COR-L47 (cell line): Measurements from ENCODE around the gene FASTK.
A peak's percentile ranks its signal among the peaks of the same experiment; 100 is the strongest.

Experiments used
- DNase-seq: peaks from one replicate; lab custom pipeline; 2025; lab: John Stamatoyannopoulos, UW

Gene FASTK

GRCh38 chr7:151063212-151063561, 17.4 kb downstream of the FASTK start:
- DNase-seq = no peak

GRCh38 chr7:151062399-151063211, 18.0 kb downstream of the FASTK start:
- no peak for DNase-seq

DNA sequence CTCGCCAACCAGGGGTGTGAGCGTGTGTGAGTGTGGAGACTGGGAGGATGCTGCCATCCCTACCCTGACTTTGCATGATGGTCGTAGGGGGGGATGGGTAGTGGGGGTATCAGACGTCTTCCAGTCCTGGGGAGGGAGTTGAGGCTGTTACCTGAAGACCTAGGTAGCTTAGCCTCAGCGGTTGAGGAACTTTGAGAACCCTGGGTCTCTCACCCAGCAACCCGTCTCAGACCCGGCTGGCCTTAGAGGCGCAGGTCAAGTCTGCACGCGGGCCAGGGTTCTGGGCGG, 18.6 kb downstream of the FASTK start:
- DNase-seq = no peak

GRCh38 chr7:151061213-151062110, 19.1 kb downstream of the FASTK start:
- DNase-seq = peak; percentile 58

DNA sequence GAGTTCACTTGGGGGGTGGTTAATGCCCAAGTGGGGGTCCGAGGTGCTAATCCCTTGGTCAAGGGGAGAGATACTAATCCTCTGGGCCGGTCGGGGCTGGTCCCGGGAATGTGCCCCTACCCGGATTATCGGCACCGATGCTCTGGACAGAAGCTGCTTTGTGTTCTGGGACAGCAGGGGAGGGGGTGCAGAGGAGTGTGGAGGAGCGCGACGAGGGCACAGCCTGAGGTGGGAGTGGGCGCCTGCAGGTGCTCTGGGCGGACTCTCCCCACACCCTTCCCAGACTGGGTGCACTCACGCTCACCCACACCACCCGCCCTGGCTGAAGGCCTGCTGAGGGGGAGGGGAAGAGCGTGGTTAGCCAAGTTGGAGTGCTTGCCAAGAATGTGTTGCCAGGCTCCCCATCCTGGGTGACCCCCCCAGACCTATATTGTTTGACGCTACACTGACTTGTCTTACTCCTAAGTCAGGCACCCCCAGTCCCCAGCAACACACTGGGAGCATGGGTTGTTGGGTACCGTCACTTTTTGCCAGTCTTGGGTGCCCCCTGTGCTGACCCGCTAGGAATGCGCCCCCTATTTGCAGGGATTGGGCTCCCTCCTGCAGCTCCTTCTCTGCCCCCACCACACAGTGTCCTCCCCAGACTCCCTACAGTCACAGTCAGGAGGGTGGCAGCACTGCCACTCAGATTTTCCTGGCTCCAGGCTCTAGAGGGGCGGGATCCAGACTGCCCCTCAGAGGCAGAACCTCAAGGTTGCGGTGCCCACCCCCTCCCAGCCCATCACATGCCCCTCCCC, 20.0 kb downstream of the FASTK start:
- peak; percentile 65 for DNase-seq

DNA sequence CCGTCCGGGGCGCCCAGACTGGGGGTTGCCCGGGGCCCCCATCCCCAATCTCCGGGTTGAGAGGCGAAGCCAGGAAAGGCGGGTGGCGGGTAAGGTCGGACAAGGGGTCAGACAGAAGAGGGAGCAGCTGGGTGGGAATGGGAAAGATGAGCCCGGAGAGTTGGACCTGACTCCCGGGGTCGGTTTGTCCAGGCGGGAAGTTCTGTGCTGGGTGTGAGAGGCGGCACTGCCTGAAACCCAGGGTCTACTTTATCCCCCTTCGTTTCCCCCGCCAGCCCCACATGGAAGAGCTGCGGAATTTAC, 20.5 kb downstream of the FASTK start:
- no peak for DNase-seq

DNA sequence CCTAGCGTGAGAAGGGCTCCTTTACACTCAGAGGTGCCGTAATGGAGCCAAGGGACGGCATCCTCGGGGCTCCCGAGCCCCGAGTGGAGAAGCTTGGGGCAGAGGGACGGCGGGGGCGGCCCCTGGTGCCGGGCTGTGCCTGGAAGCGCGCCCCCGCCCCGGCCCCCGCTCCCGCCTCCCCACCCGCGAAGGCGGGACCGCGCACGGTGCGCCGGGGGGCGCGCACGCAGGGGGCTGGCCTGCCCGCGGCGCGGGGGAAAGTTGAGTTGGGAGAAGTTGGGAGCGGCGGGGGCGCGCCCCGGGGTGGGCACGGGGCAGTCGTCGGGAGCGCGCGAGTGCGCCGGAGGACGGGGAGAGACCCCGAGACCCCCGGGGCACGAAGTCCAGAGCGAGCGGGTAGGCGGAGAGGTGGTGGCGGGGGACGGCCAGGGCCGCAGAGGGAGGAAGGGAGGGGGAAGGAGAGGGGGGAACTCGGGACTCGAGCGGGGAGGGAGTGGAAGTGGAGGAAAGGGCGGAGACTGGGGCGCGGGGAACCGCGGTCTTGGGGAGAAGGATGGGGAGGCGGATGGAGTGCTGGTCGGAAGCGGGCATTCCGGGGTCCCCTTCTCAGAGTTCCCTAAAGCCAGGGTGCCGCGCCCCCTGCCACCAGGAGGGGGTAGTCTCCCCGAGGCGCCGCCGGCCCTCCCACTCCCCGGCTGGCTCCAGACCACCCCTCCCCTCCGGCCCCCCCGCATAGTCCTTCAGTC, 21.1 kb downstream of the FASTK start, which contains the start of gene SLC4A2:
TSS of gene SLC4A2 (plus strand) at position 223 of the 746 bp plus-strand sequence. CDS start 2,399 bp downstream, outside the sequence.
- DNase-seq = peak; percentile 38

GRCh38 chr7:151058781-151059366, 21.7 kb downstream of the FASTK start:
- DNase-seq = no peak

DNA sequence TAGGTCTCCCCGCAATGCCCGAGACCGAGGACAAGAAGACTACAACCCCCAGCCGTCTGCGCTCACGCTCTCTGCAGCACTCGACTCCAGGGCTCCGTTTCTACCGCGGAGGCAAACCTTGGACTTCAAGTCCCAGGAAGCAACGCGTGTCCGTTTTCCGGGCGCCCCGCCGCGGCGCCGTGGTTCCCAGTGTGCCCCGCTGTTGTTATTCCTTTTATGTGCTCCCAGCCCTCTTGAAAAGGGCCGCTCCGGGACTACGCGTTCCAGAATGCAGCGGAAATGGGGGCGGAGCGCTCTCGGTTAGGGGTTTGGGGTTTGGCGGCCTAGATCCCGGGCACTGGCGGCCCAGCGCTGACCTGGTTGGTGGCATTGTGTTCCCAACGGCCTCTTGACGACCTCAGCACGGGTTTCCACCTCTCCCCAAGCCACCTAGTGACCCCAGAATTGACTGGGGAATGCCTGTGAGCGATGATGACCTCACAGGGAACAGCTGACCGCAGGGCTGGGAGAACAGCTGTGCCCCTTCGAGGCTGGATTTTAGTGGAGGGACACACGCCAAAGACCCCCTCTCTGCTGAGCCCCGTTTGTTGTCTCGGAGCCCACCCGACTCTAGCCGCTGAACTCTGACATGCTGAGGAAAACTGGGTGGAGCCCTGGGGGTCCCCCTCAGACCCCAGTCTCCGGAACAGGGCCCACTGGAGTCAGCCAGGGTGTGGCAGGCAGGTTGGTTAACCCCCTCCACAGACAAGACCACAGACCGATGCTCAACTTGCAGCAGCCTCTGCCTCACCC, 22.4 kb downstream of the FASTK start:
- DNase-seq = peak; percentile 99

- no peak for DNase-seq
These were observed 23.1 kb downstream of the FASTK start, which contains the start of gene CDK5 for GRCh38 chr7:151057506-151057988. Gene CDK5, minus strand, starts transcription at chr7:151057897. Its CDS starts 49 bp downstream, at chr7:151057848.

DNA sequence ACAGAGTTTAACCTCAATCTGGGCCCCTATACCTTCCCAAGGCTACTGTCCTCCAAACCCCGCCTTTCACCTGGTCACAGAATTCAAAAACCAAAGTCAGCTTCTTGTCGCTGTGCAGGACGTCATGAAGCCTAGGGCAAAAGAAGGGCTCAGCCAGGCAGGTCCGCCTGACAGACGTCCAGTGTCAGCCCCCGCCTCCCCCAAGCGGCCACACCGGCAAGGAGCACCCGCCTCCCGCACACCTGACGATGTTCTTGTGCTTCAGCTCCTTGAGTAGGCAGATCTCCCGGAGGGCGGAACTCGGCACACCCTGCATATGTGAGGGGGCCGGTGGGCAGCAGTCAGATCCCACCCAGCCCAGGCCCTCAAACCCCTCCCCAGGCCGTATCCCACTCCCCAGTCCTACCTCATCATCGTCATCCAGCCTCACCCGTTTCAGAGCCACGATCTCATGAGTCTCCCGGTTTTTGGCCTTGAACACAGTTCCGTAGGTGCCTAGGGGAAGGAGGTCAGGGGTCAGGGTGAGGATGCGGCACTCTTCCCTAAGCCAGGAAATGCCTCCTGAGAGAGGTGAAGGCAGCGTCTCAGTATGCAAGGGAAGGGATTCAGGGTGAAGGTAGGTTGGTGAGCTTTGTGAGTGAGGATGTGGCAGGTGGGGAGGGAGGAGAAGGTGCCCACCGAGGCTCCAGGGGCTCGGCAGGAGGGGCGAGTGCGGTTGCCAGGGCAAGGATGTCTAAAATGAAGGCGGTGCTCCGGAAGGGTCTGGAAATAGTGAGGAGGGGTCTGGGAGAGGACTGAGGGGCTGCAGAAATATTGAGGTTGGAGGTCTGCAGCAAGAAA, 23.7 kb downstream of the FASTK start:
- no peak for DNase-seq

GRCh38 chr7:151056283-151056665, 24.3 kb downstream of the FASTK start:
- no peak for DNase-seq

DNA sequence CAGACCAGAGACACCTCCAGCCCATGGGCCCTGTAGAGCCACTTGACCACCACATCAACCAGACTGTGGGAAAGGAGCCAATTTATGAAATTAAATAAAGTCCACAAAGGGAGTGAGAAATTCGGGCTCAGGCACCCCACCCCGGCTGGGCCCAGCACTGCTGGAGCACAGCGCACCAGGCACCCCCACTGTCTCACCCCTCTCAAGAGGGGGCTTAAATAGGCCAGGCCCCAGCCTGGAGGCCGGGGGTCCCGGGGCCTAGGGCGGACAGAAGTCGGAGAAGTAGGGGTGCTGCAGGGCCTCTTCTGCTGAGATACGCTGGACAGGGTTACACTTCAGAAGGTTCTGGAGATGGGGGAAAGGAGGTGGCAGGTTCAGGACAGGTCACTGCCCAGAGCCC, 26.9 kb downstream of the FASTK start:
- no peak for DNase-seq

- DNase-seq = no peak
These were observed 27.5 kb downstream of the FASTK start for GRCh38 chr7:151053096-151053495.

DNA sequence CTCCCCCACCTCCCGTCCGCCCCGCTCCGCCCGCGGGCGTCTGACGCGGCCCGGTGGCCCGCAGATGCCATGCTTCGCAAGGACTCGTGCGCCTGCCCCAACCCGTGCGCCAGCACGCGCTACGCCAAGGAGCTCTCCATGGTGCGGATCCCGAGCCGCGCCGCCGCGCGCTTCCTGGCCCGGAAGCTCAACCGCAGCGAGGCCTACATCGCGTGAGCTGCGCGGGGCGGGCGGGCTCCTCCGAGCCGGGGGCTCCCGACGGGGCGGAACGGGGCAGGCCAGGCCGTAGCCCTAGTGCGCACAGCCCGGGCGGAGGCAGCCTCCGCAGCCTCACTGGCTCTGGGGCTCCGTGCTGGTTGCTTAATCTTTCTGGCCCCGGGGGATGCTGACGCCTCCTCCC, 29.5 kb downstream of the FASTK start:
- no peak for DNase-seq

DNA sequence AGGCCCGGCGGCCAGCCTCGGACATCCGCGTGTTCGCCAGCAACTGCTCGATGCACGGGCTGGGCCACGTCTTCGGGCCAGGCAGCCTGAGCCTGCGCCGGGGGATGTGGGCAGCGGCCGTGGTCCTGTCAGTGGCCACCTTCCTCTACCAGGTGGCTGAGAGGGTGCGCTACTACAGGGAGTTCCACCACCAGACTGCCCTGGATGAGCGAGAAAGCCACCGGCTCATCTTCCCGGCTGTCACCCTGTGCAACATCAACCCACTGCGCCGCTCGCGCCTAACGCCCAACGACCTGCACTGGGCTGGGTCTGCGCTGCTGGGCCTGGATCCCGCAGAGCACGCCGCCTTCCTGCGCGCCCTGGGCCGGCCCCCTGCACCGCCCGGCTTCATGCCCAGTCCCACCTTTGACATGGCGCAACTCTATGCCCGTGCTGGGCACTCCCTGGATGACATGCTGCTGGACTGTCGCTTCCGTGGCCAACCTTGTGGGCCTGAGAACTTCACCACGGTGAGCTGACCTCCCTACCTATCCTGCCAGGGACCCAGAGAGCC, 31.6 kb downstream of the FASTK start:
- DNase-seq = no peak

GRCh38 chr7:151047976-151048815, 32.4 kb downstream of the FASTK start, which contains the start of gene ASIC3:
Gene ASIC3, plus strand, starts transcription at chr7:151048531. Its CDS starts 355 bp downstream, at chr7:151048886.
- no peak for DNase-seq
